Transverse colon (tissue), 4 donors: ENCODE measurements around the gene GPC6. TPM values are rescaled to one million over a fixed set of nuclear protein-coding genes. Genes with fewer than 3 reads are reported as not detected.
A peak's percentile ranks its signal among the peaks of the same experiment; 100 is the strongest.

ENCODE experiments used
- DNase-seq: peaks from one replicate; pipeline ENCODE4 v3.0.0-alpha.2; 2019
- H3K27ac ChIP-seq, 4 donors: fragments of 200-600 bp; sonication (generic); 2 replicates each; pipeline ENCODE4 v1.5.1; 2016 to 2018; ENCODE audit warnings: inconsistent platforms in 4 of 4
- H3K27me3 ChIP-seq: fragments of 200-600 bp; sonication (generic); 2 replicates; pipeline ENCODE4 v1.5.1; 2017; ENCODE audit warnings: inconsistent platforms
- H3K36me3 ChIP-seq, 4 donors: fragments of 200-600 bp; sonication (generic); 2 replicates each; pipeline ENCODE4 v1.5.1; 2017 to 2019; ENCODE audit warnings: inconsistent platforms in 4 of 4
- H3K4me1 ChIP-seq, 4 donors: fragments of 200-600 bp; sonication (generic); 2 replicates each; pipeline ENCODE4 v1.5.1; 2017 to 2020; ENCODE audit warnings: inconsistent platforms in 4 of 4
- H3K4me3 ChIP-seq, 4 donors: fragments of 200-600 bp; sonication (generic); 1 replicate in 1 of 4; 2 replicates in 3 of 4; pipeline versions ENCODE4 v1.5.1 to v1.6.1; 2017 to 2019; ENCODE audit warnings: inconsistent platforms in 4 of 4
- H3K9me3 ChIP-seq, 2 donors: fragments of 200-600 bp; sonication (generic); 2 replicates each; pipeline ENCODE4 v1.5.1; 2017 to 2019; ENCODE audit warnings: inconsistent platforms in 2 of 2
- CTCF ChIP-seq, 5 experiments: fragments of 200-600 bp in 3 of 5; fragments of 450-650 bp in 2 of 5; sonication (generic) in 3 of 5; IDR thresholded peaks; 1 replicate in 2 of 5; 2 replicates in 3 of 5; pipeline ENCODE4 v1.5.1; 2016 to 2017; ENCODE audit warnings: antibody characterized with exemption in 5 of 5, inconsistent platforms in 3 of 5, mild to moderate bottlenecking in 2 of 5, moderate library complexity in 1 of 5
- EP300 ChIP-seq: sonication (generic); formaldehyde crosslinking; IDR thresholded peaks from one replicate; pipeline ENCODE4 v1.6.1; 2017; ENCODE audit warnings: antibody characterized with exemption, low read depth
- POLR2A ChIP-seq: fragments of 450-650 bp; IDR thresholded peaks from one replicate; pipeline ENCODE4 v1.6.1; 2016; ENCODE audit warnings: antibody characterized with exemption, mild to moderate bottlenecking, moderate library complexity
- POLR2AphosphoS5 ChIP-seq, 3 donors: sonication (generic); formaldehyde crosslinking; IDR thresholded peaks; one replicate each; pipeline ENCODE4 v1.6.1; 2016; ENCODE audit warnings: antibody characterized with exemption in 3 of 3
- WGBS, 2 donors: methylation state at CpG; one replicate each; pipeline ENCODE4 v1.1.5; 2018; ENCODE audit warnings: low coverage in 1 of 2; 5-methylcytosine and 5-hydroxymethylcytosine counted together
- in situ Hi-C, 4 donors: fragments of 200-750 bp; cut with MboI; loops; one replicate each; pipeline versions ENCODE4 v1.15.0 to v1.15.1; 2017; ENCODE audit warnings: low sequenced_read_pairs in 3 of 4, low pct_ligation_motif_present in 1 of 4, low pct_unique_long_range_greater_than_20kb in 1 of 4
- intact Hi-C: fragments of 100-400 bp; cut with DNase I; formaldehyde crosslinking; loops from one replicate; pipeline ENCODE4 v1.15.1; 2023; ENCODE audit warnings: low total_unique reads
- total RNA-seq, 4 donors: library from RNA; depleted of rRNA; stranded (reverse); fragments of >200 nt; gene quantifications; one replicate each; pipeline ENCODE4 v1.1.0, GENCODE V29; 2016

Gene GPC6
- total RNA-seq, 4 donors from 2014 or later = 0.75 to 5.7 (median 4.0) TPM

- Histone ChIP-seq H3K27me3 (no peaks in the 10 kb centered on the region), H3K36me3 (no peaks in the 10 kb centered on the region), H3K27ac (peak overlapping the region; percentile 28 to 54 (median 46)), H3K9me3 (no peaks in the 10 kb centered on the region), H3K4me1 (peaks cover 0 to 42% (median 7%) of the 10 kb centered on the region in 4 donors), H3K4me3 (no peak overlapping the region)
- in situ Hi-C loops = no loop called here
- WGBS, 2 donors = 69 to 78% methylated on average over 3 to 4 of the region's 4 CpGs
- TF ChIP-seq EP300 (no peak), POLR2A (no peak), CTCF (IDR thresholded peaks at IDR 0.05) (no peak), POLR2AphosphoS5 (IDR thresholded peaks at IDR 0.05) (no peak)
- intact Hi-C loops = no loop called here
- no peak for DNase-seq
Measured at GRCh38 chr13:94333131-94333820, 1106.7 kb downstream of the GPC6 start.

GRCh38 chr13:94335761-94336526, 1109.3 kb downstream of the GPC6 start:
- Histone ChIP-seq H3K4me3 (no peak overlapping the region), H3K4me1 (peaks cover 0 to 26% (median 4%) of the 10 kb centered on the region in 4 donors), H3K27me3 (no peaks in the 10 kb centered on the region), H3K9me3 (no peaks in the 10 kb centered on the region), H3K27ac (no peak overlapping the region), H3K36me3 (no peaks in the 10 kb centered on the region)
- no peak for TF ChIP-seq POLR2A
- TF ChIP-seq EP300 = no peak
- TF ChIP-seq POLR2AphosphoS5 (IDR thresholded peaks at IDR 0.05) = no peak
- TF ChIP-seq CTCF (IDR thresholded peaks at IDR 0.05) = no peak
- 61 to 75% methylated on average over 5 of the region's 5 CpGs for WGBS, 2 donors
- in situ Hi-C loops (no loop called here), intact Hi-C loops (no loop called here)
- no peak for DNase-seq

- H3K4me3 ChIP-seq = no peak overlapping the region
- peaks cover 0 to 10% (median 3%) of the 10 kb centered on the region in 4 donors for H3K4me1 ChIP-seq
- TF ChIP-seq POLR2AphosphoS5 (IDR thresholded peaks at IDR 0.05) (no peak), CTCF (IDR thresholded peaks at IDR 0.05) (no peak), EP300 (no peak), POLR2A (no peak)
- DNase-seq = no peak
- no peak overlapping the region for H3K27ac ChIP-seq
- intact Hi-C loops (no loop called here), in situ Hi-C loops (no loop called here)
- H3K36me3 ChIP-seq = no peaks in the 10 kb centered on the region
- H3K9me3 ChIP-seq = no peaks in the 10 kb centered on the region
- WGBS, 2 donors = 86 to 95% methylated on average over 4 to 11 of the region's 11 CpGs
- no peaks in the 10 kb centered on the region for H3K27me3 ChIP-seq
Measured at GRCh38 chr13:94339116-94339687, 1112.6 kb downstream of the GPC6 start.
